Measurements from ENCODE around the gene PHLDB2.
A peak's percentile ranks its signal among the peaks of the same experiment; 100 is the strongest.

Gene PHLDB2

DNA sequence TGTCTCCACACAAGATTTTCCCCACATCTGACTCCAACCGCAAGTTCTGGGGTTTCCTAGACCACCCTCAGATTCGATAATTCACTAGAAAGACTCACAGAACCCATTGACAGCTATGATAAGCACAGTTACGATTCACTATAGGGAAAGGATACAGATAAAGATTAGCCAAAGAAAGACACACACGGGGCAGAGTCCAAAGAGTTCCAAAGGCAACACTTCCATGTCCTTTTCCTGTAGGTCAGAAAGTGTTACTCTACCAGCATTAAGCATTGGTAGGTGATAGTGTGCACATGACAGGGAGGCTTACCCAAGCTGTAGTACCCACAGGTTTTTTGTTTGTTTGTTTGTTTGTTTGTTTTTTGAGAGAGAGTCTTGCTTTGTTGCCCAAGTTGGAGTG is 48.1 kb downstream of the PHLDB2 start:
- no peak overlapping the region for H4K5ac ChIP-seq (ENCODE audit: low read length)
- H3K27me3 ChIP-seq (ENCODE audit: insufficient read depth, low read length, poor library complexity) = no peaks in the 10 kb centered on the region
- no peak overlapping the region for H2AK5ac ChIP-seq (ENCODE audit: low read length)
- peaks cover 11% of the 10 kb centered on the region for H3K4me1 ChIP-seq (ENCODE audit: control insufficient read depth, low read depth, low read length)
- no peak for DNase-seq
- H3K23ac ChIP-seq (ENCODE audit: low read length) = no peak overlapping the region
- H2BK15ac ChIP-seq (replicated peaks; ENCODE audit: low read depth) = no peak overlapping the region
- H3K9ac ChIP-seq (ENCODE audit: low read length) = no peak overlapping the region
- no peak overlapping the region for H2BK5ac ChIP-seq (ENCODE audit: low read length)
- no peak overlapping the region for H3K56ac ChIP-seq (ENCODE audit: low read length)
- H3K27ac ChIP-seq (ENCODE audit: low read depth, low read length) = no peak overlapping the region
- H3K4me2 ChIP-seq (ENCODE audit: low read length) = no peak overlapping the region
- WGBS (ENCODE audit: extremely low coverage, insufficient coverage, low lambda C conversion rate) = no CpG with 5 or more reads among the region's 4 CpGs
- H2BK120ac ChIP-seq (ENCODE audit: low read depth, low read length) = no peak overlapping the region
- no peak overlapping the region for H3K4ac ChIP-seq (ENCODE audit: low read depth, low read length)
- peaks cover 18% of the 10 kb centered on the region for H3K79me2 ChIP-seq (ENCODE audit: control insufficient read depth, insufficient read depth, low read length)
- H3K4me3 ChIP-seq (ENCODE audit: low read length) = no peak overlapping the region
- H4K8ac ChIP-seq (ENCODE audit: low read depth, low read length) = no peak overlapping the region
- H3K79me1 ChIP-seq (ENCODE audit: low read length) = peaks cover 14% of the 10 kb centered on the region
- H3K18ac ChIP-seq (ENCODE audit: low read length) = no peak overlapping the region
- H3K36me3 ChIP-seq (ENCODE audit: control insufficient read depth, insufficient read depth, low read length) = no peaks in the 10 kb centered on the region

DNA sequence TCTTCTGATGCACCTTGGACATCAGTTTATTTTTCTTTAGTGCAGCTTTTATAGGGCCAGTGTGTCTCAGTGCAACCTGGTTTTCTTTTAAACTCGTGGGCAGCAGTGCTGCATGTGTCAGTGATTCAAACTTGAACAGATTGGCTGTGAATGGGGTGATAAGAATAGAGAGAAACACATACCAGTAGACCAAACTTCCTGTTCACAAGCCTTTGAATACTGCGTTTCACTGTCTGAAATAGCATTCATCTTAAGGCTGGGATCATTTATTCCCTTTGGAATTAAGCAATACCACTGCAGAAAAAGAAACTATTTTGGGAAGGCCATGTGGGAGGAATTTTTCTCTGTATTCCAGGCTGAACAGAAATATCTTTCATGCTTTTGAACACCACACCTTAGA is 51.7 kb downstream of the PHLDB2 start:
- no peak overlapping the region for H3K4ac ChIP-seq (ENCODE audit: low read depth, low read length)
- H3K79me1 ChIP-seq (ENCODE audit: low read length) = peaks cover 7% of the 10 kb centered on the region
- no peak overlapping the region for H4K5ac ChIP-seq (ENCODE audit: low read length)
- H3K4me3 ChIP-seq (ENCODE audit: low read length) = no peak overlapping the region
- H3K36me3 ChIP-seq (ENCODE audit: control insufficient read depth, insufficient read depth, low read length) = no peaks in the 10 kb centered on the region
- no CpG with 5 or more reads among the region's 2 CpGs for WGBS (ENCODE audit: extremely low coverage, insufficient coverage, low lambda C conversion rate)
- H3K9ac ChIP-seq (ENCODE audit: low read length) = no peak overlapping the region
- H3K18ac ChIP-seq (ENCODE audit: low read length) = no peak overlapping the region
- H4K8ac ChIP-seq (ENCODE audit: low read depth, low read length) = peak overlapping the region; percentile 28
- no peak overlapping the region for H3K56ac ChIP-seq (ENCODE audit: low read length)
- peaks cover 12% of the 10 kb centered on the region for H3K79me2 ChIP-seq (ENCODE audit: control insufficient read depth, insufficient read depth, low read length)
- H3K23ac ChIP-seq (ENCODE audit: low read length) = no peak overlapping the region
- peak; percentile 19 for DNase-seq
- H3K27ac ChIP-seq (ENCODE audit: low read depth, low read length) = no peak overlapping the region
- H2BK120ac ChIP-seq (ENCODE audit: low read depth, low read length) = no peak overlapping the region
- no peak overlapping the region for H2BK15ac ChIP-seq (replicated peaks; ENCODE audit: low read depth)
- H3K27me3 ChIP-seq (ENCODE audit: insufficient read depth, low read length, poor library complexity) = no peaks in the 10 kb centered on the region
- peaks cover 19% of the 10 kb centered on the region for H3K4me1 ChIP-seq (ENCODE audit: control insufficient read depth, low read depth, low read length)
- H2AK5ac ChIP-seq (ENCODE audit: low read length) = no peak overlapping the region
- H3K4me2 ChIP-seq (ENCODE audit: low read length) = no peak overlapping the region
- H2BK5ac ChIP-seq (ENCODE audit: low read length) = no peak overlapping the region

DNA sequence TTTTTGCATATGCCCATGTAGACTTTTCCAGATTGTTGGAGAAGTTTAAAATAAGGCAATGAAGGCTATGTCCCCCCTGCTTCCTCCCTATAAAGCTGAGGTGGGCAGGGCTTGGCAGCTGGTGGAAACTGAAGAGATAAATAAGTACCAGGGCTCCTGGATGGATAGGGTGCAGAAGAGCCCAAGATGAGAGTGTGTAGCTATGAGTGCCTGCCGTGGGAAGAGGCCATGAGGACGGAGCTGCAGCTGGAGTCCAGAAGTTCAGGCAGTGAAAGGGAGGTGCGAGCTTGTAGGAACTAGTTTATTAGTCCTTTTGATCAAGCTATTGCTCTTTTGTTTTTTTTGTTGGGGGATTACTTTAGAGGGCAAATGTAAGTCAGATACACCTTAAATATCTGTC is 52.4 kb downstream of the PHLDB2 start:
- H3K23ac ChIP-seq (ENCODE audit: low read length) = no peak overlapping the region
- H2BK5ac ChIP-seq (ENCODE audit: low read length) = no peak overlapping the region
- no peak overlapping the region for H2BK15ac ChIP-seq (replicated peaks; ENCODE audit: low read depth)
- no CpG with 5 or more reads among the region's 3 CpGs for WGBS (ENCODE audit: extremely low coverage, insufficient coverage, low lambda C conversion rate)
- DNase-seq = no peak
- no peak overlapping the region for H3K56ac ChIP-seq (ENCODE audit: low read length)
- no peak overlapping the region for H3K27ac ChIP-seq (ENCODE audit: low read depth, low read length)
- H3K4ac ChIP-seq (ENCODE audit: low read depth, low read length) = no peak overlapping the region
- peaks cover 7% of the 10 kb centered on the region for H3K79me1 ChIP-seq (ENCODE audit: low read length)
- H4K8ac ChIP-seq (ENCODE audit: low read depth, low read length) = no peak overlapping the region
- H2AK5ac ChIP-seq (ENCODE audit: low read length) = no peak overlapping the region
- H3K4me1 ChIP-seq (ENCODE audit: control insufficient read depth, low read depth, low read length) = peaks cover 19% of the 10 kb centered on the region
- no peaks in the 10 kb centered on the region for H3K27me3 ChIP-seq (ENCODE audit: insufficient read depth, low read length, poor library complexity)
- H3K36me3 ChIP-seq (ENCODE audit: control insufficient read depth, insufficient read depth, low read length) = no peaks in the 10 kb centered on the region
- no peak overlapping the region for H3K4me2 ChIP-seq (ENCODE audit: low read length)
- H3K18ac ChIP-seq (ENCODE audit: low read length) = peak overlapping the region; percentile 4
- H4K5ac ChIP-seq (ENCODE audit: low read length) = no peak overlapping the region
- no peak overlapping the region for H2BK120ac ChIP-seq (ENCODE audit: low read depth, low read length)
- H3K79me2 ChIP-seq (ENCODE audit: control insufficient read depth, insufficient read depth, low read length) = peaks cover 12% of the 10 kb centered on the region
- no peak overlapping the region for H3K4me3 ChIP-seq (ENCODE audit: low read length)
- no peak overlapping the region for H3K9ac ChIP-seq (ENCODE audit: low read length)

DNA sequence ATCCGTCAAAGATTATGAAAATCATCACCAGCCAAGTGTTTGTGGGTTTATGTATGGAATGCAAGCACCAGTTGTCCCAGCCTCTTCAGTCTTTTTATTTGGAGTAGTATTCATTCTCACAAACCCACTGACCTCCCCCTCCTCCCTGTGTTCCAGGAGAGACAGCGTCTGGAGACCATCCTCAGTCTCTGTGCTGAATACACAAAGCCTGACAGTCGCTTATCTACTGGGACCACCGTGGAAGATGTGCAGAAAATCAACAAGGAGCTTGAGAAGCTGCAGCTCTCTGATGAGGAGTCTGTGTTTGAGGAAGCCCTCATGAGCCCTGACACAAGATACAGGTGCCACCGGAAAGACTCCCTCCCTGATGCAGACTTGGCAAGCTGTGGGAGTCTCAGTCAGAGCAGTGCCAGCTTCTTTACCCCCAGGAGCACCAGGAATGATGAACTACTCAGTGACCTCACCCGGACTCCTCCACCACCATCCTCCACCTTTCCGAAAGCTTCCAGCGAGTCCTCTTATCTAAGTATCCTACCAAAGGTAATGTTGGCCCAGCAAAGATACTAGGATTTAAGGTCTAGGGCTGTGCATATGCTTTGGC is 54.2 kb downstream of the PHLDB2 start:
- no peak overlapping the region for H3K23ac ChIP-seq (ENCODE audit: low read length)
- peak overlapping the region; percentile 76 for H2BK5ac ChIP-seq (ENCODE audit: low read length)
- H4K5ac ChIP-seq (ENCODE audit: low read length) = no peak overlapping the region
- H3K4me1 ChIP-seq (ENCODE audit: control insufficient read depth, low read depth, low read length) = peaks cover 19% of the 10 kb centered on the region
- H3K4me2 ChIP-seq (ENCODE audit: low read length) = no peak overlapping the region
- no peak overlapping the region for H2BK15ac ChIP-seq (replicated peaks; ENCODE audit: low read depth)
- H3K27ac ChIP-seq (ENCODE audit: low read depth, low read length) = peak overlapping the region; percentile 77
- H3K56ac ChIP-seq (ENCODE audit: low read length) = peak overlapping the region; percentile 67
- H3K4ac ChIP-seq (ENCODE audit: low read depth, low read length) = no peak overlapping the region
- peaks cover 5% of the 10 kb centered on the region for H3K79me1 ChIP-seq (ENCODE audit: low read length)
- no peak overlapping the region for H3K4me3 ChIP-seq (ENCODE audit: low read length)
- peaks cover 7% of the 10 kb centered on the region for H3K79me2 ChIP-seq (ENCODE audit: control insufficient read depth, insufficient read depth, low read length)
- peak overlapping the region; percentile 30 for H3K9ac ChIP-seq (ENCODE audit: low read length)
- no CpG with 5 or more reads among the region's 8 CpGs for WGBS (ENCODE audit: extremely low coverage, insufficient coverage, low lambda C conversion rate)
- H4K8ac ChIP-seq (ENCODE audit: low read depth, low read length) = no peak overlapping the region
- H2AK5ac ChIP-seq (ENCODE audit: low read length) = no peak overlapping the region
- no peak overlapping the region for H2BK120ac ChIP-seq (ENCODE audit: low read depth, low read length)
- no peaks in the 10 kb centered on the region for H3K36me3 ChIP-seq (ENCODE audit: control insufficient read depth, insufficient read depth, low read length)
- H3K27me3 ChIP-seq (ENCODE audit: insufficient read depth, low read length, poor library complexity) = no peaks in the 10 kb centered on the region
- DNase-seq = peak; percentile 96
- H3K18ac ChIP-seq (ENCODE audit: low read length) = peak overlapping the region; percentile 92

DNA sequence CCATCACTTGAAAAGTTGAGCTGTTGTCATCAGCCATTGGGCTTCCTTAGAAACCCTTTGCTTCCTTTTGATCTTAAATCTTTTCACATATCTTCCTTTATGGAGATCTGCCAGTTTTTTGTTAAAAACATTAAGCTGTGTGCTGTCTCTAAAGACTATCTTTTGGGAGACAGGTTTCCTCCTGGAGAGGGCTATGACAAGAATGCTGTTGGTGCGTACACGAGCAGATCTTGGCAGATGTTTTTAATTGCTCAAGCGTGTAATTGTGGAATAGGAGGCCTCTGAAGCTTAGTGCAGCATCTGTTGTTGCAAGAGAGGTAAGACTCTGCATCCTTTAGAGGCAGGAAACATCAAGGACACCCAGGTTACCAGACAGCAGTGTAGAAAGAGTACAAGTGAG is 56.8 kb downstream of the PHLDB2 start:
- no peak overlapping the region for H3K4me2 ChIP-seq (ENCODE audit: low read length)
- peaks cover 12% of the 10 kb centered on the region for H3K4me1 ChIP-seq (ENCODE audit: control insufficient read depth, low read depth, low read length)
- peak overlapping the region; percentile 45 for H3K27ac ChIP-seq (ENCODE audit: low read depth, low read length)
- peak overlapping the region; percentile 29 for H2BK120ac ChIP-seq (ENCODE audit: low read depth, low read length)
- peaks cover 4% of the 10 kb centered on the region for H3K36me3 ChIP-seq (ENCODE audit: control insufficient read depth, insufficient read depth, low read length)
- H3K9ac ChIP-seq (ENCODE audit: low read length) = no peak overlapping the region
- no CpG with 5 or more reads among the region's 3 CpGs for WGBS (ENCODE audit: extremely low coverage, insufficient coverage, low lambda C conversion rate)
- H4K5ac ChIP-seq (ENCODE audit: low read length) = no peak overlapping the region
- H3K79me1 ChIP-seq (ENCODE audit: low read length) = no peaks in the 10 kb centered on the region
- H2BK15ac ChIP-seq (replicated peaks; ENCODE audit: low read depth) = no peak overlapping the region
- H3K56ac ChIP-seq (ENCODE audit: low read length) = peak overlapping the region; percentile 22
- no peak overlapping the region for H3K23ac ChIP-seq (ENCODE audit: low read length)
- H3K4me3 ChIP-seq (ENCODE audit: low read length) = no peak overlapping the region
- no peak overlapping the region for H2AK5ac ChIP-seq (ENCODE audit: low read length)
- no peak overlapping the region for H2BK5ac ChIP-seq (ENCODE audit: low read length)
- peak; percentile 44 for DNase-seq
- H3K79me2 ChIP-seq (ENCODE audit: control insufficient read depth, insufficient read depth, low read length) = no peaks in the 10 kb centered on the region
- no peak overlapping the region for H3K4ac ChIP-seq (ENCODE audit: low read depth, low read length)
- H3K27me3 ChIP-seq (ENCODE audit: insufficient read depth, low read length, poor library complexity) = no peaks in the 10 kb centered on the region
- H3K18ac ChIP-seq (ENCODE audit: low read length) = peak overlapping the region; percentile 68
- no peak overlapping the region for H4K8ac ChIP-seq (ENCODE audit: low read depth, low read length)

DNA sequence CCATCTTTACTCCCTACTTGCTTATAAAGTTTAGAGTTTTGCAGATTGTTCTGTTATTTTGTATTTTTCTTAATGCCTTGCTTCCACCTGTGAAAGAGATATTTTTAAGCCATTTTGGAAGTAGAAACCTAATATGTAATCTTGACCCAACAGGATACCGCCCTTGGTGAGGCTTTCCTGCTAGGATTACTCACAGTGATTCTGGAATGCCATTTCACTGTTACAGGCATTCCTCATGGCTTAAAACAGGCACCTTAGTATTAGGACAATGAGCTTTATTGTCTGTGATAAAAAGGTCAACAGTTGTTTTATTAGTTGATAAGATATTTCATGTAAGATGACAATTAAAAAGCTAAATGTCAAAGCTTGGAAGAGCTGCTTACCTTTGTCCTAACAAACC is 58.2 kb downstream of the PHLDB2 start:
- H3K18ac ChIP-seq (ENCODE audit: low read length) = no peak overlapping the region
- H3K56ac ChIP-seq (ENCODE audit: low read length) = no peak overlapping the region
- H2BK5ac ChIP-seq (ENCODE audit: low read length) = no peak overlapping the region
- H3K27ac ChIP-seq (ENCODE audit: low read depth, low read length) = no peak overlapping the region
- H3K4ac ChIP-seq (ENCODE audit: low read depth, low read length) = no peak overlapping the region
- no peak overlapping the region for H4K5ac ChIP-seq (ENCODE audit: low read length)
- no peaks in the 10 kb centered on the region for H3K79me1 ChIP-seq (ENCODE audit: low read length)
- no peak overlapping the region for H3K4me3 ChIP-seq (ENCODE audit: low read length)
- no CpG with 5 or more reads among the region's 1 CpG for WGBS (ENCODE audit: extremely low coverage, insufficient coverage, low lambda C conversion rate)
- H3K23ac ChIP-seq (ENCODE audit: low read length) = no peak overlapping the region
- H3K9ac ChIP-seq (ENCODE audit: low read length) = no peak overlapping the region
- H3K27me3 ChIP-seq (ENCODE audit: insufficient read depth, low read length, poor library complexity) = no peaks in the 10 kb centered on the region
- DNase-seq = peak; percentile 95
- no peaks in the 10 kb centered on the region for H3K79me2 ChIP-seq (ENCODE audit: control insufficient read depth, insufficient read depth, low read length)
- no peak overlapping the region for H4K8ac ChIP-seq (ENCODE audit: low read depth, low read length)
- H2BK120ac ChIP-seq (ENCODE audit: low read depth, low read length) = no peak overlapping the region
- H2AK5ac ChIP-seq (ENCODE audit: low read length) = no peak overlapping the region
- no peak overlapping the region for H3K4me2 ChIP-seq (ENCODE audit: low read length)
- H2BK15ac ChIP-seq (replicated peaks; ENCODE audit: low read depth) = no peak overlapping the region
- peaks cover 8% of the 10 kb centered on the region for H3K4me1 ChIP-seq (ENCODE audit: control insufficient read depth, low read depth, low read length)
- peaks cover 4% of the 10 kb centered on the region for H3K36me3 ChIP-seq (ENCODE audit: control insufficient read depth, insufficient read depth, low read length)
